Lower leg skin (tissue), 3 donors: ENCODE measurements around the gene TRMO.

Source experiments
- POLR2A ChIP-seq, 2 donors: fragments of 450-650 bp; IDR thresholded peaks; one replicate each; pipeline ENCODE4 v1.6.1; 2016 to 2017; ENCODE audit warnings: antibody characterized with exemption in 2 of 2, mild to moderate bottlenecking in 1 of 2, moderate library complexity in 1 of 2
- TF ChIP-seq, protein P1 (sequence below), 3 donors: fragments of 450-650 bp; IDR thresholded peaks; one replicate each; pipeline ENCODE4 v1.5.1; 2016; ENCODE audit warnings: antibody characterized with exemption in 3 of 3, mild to moderate bottlenecking in 3 of 3, moderate library complexity in 2 of 3

GRCh38 chr9:97876061-97876460 lies 46.2 kb downstream of the TRMO start:
- TF ChIP-seq, protein P1, sequence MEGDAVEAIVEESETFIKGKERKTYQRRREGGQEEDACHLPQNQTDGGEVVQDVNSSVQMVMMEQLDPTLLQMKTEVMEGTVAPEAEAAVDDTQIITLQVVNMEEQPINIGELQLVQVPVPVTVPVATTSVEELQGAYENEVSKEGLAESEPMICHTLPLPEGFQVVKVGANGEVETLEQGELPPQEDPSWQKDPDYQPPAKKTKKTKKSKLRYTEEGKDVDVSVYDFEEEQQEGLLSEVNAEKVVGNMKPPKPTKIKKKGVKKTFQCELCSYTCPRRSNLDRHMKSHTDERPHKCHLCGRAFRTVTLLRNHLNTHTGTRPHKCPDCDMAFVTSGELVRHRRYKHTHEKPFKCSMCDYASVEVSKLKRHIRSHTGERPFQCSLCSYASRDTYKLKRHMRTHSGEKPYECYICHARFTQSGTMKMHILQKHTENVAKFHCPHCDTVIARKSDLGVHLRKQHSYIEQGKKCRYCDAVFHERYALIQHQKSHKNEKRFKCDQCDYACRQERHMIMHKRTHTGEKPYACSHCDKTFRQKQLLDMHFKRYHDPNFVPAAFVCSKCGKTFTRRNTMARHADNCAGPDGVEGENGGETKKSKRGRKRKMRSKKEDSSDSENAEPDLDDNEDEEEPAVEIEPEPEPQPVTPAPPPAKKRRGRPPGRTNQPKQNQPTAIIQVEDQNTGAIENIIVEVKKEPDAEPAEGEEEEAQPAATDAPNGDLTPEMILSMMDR (IDR thresholded peaks at IDR 0.05): no peak
- TF ChIP-seq POLR2A (IDR thresholded peaks at IDR 0.05): no peak
